Activated CD8-positive, alpha-beta memory T cell treated with anti-CD3 and anti-CD28 coated beads for 1 hour (primary cell): Measurements from ENCODE around the gene BST1.

Experiments
- DNase-seq, 2 donors: peaks; one replicate each; pipeline ENCODE4 v3.0.0-alpha.2; 2020; ENCODE audit warnings: low read depth in 1 of 2; ENCODE audit errors: extremely low read depth in 1 of 2

BST1 gene

DNA sequence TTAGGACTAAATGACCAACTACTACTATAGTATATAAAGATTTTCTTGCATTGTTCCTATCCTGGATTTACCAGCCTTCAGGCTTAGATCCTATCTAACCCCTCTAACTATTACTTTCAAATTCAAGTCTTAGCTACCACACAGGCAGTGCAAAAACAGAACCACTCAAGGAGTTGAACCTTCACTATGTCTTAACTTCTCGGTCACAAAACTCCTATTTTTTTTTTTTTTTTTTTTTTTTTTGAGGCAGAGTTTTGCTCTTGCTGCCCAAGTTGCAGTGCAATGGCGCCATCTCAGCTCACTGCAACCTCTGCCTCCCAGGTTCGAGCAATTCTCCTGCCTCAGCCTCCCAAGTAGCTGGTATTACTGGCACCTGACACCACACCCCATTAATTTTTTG is 27.5 kb upstream of the BST1 start:
- no peak for DNase-seq

GRCh38 chr4:15676039-15676438 is 26.8 kb upstream of the BST1 start:
- no peak for DNase-seq

DNA sequence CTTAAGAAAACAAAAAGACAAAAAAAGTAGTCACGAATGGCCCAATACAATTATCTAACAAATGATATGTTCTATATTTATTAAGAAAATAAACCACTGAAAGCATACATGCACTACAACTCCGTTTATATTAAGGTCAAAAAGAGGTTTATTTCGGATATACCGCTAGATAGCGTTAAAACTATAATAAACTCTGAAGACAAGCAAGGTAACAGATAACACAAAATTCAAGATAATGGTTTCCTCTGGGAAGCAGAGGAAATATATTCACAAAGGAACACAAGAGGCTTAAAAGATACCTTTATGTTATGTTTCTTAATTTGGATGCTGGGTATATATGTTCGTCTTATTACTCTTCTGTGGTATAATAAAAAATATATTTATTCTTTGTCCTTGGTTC is 26.0 kb upstream of the BST1 start:
- DNase-seq = no peak

DNA sequence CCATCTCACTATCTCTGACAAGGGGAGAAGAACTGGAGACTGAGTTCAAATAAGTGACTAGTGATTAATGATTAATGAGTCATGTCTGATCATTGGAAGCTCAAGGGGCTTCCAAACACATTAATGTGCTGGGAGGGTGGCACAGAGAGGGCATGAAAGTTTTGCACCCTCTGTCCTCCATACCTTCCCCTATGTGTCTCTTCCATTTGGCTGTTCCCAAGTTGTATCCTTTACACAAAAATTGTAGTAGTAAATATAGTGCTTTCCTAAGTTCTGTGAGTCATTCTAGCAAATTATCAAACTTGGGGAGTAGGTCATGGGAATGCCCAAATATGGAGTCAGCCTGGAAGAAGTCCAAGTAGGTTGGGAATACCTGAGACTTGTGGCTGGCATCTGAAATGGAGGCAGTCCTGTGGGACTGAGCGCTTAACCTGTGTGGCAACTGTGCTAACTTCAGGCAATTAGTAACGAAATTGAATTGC is 25.3 kb upstream of the BST1 start:
- DNase-seq = no peak

GRCh38 chr4:15681067-15681371 is 21.8 kb upstream of the BST1 start:
- DNase-seq = no peak

DNA sequence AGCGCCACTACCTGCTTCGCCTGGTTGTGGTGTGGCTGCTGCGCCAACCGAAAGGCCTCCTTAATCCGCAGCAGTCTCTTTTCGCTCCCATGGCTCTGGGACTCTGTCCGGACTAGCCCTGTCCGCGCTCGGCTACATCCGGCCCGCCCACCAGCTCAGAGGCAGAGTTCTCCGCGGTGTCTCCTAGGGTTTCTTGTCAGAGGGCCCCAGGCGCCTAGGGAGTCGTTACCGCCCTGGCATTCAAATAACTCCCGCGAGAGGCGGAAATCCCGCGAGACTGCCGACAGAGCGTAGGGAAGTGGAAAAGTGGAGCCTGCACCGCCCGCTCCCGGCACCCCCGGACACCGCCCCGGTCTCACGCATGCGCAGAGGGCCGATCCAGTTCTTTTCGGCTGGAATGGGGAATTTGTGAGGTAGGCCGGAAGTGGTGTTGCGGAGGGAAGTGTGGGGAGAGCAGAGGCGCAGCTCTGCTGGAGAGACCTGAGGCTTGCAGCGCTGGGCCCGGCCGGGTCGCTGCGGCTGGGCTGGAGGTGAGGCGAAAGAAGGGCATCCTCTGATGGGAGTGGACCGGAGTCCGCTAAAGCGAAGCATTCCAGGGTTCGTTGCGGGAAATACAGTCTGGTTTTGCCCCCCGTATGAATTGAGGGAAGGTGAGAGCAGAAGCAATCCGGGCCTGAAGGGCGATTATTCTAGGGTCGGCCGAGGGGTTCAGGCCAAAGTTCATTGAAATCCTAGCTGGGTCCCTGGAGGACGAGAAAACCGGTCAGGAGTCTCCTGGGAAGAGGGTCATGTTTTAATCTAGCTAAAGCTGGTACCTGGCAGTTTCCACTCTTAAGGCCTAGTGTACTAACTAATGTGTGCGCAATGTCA is 21.3 kb upstream of the BST1 start, which contains the start of gene FAM200B:
TSS of gene FAM200B (plus strand) at position 456 of the 870 bp plus-strand sequence. CDS start 5,151 bp downstream, outside the sequence.
- peak; percentile 88 to 96 for DNase-seq

DNA sequence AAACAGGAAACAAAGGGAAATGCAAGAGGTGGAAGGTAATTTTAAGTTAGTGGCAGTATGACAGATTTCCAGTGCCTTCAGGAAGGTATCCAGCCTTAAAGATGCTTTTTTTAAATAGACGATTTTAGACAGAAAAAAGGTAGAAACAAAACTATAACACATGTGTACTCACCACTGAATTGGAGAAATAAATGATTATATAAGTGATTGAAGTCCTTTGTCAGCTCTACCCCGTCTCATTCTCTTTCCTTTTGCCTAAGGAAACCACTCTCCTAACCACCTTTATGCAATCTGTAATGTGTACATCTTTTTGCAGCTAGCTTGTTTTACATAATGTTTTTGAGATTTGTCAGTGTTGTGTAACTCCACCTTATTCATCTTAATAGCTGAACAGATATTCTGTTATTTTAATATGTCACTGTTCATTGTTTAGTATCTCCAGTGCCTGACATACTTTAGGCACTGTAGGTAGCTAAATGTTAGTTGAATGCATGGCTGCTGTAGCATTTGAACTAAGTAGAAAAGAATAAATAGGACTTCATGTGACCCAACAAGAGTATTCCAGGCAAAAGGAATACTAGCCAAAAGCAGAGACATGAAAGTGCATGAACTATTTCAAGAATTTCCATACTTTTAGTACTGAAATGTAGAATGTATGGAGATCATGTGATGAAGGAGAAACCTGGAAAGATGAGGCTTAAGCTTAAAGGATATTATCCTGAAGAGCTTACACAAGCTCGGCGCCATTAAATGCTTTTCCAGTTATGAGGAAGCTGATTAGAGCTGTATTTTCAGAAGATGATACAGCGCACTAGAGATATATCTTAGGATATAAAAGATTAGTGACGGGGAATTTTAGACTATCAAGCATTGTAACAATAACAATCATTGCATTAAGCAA is 20.4 kb upstream of the BST1 start:
- no peak for DNase-seq

- no peak for DNase-seq
These were observed 19.7 kb upstream of the BST1 start for GRCh38 chr4:15683143-15683495.

- DNase-seq = no peak
These were observed 18.4 kb upstream of the BST1 start for GRCh38 chr4:15684498-15684897.

- DNase-seq = no peak
These were observed 14.8 kb upstream of the BST1 start for GRCh38 chr4:15688051-15688450.

GRCh38 chr4:15689540-15689939 is 13.3 kb upstream of the BST1 start:
- DNase-seq = no peak

- DNase-seq = no peak
These were observed 12.7 kb upstream of the BST1 start for GRCh38 chr4:15690020-15690809.

- DNase-seq = no peak
These were observed 11.3 kb upstream of the BST1 start for GRCh38 chr4:15691346-15692135.

DNA sequence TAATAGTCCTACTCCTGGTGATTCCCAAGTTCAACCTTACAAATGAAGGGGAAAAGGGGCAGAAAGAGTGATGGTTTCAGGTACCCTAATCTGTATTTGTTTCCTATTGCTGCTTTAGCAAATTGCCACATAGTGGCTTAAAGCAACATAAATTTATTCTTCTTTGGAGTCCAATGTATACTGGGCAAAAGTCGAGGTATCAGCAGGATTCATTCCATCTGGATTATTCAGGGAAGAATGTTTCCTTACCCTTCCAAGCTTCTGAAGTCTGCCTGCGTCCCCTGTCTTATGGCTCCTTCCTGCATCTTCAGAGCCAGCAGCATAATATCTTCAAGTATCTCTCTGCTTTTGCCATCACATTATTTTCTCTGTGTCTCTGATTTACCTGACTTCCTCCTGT is 10.3 kb upstream of the BST1 start:
- DNase-seq = no peak

DNA sequence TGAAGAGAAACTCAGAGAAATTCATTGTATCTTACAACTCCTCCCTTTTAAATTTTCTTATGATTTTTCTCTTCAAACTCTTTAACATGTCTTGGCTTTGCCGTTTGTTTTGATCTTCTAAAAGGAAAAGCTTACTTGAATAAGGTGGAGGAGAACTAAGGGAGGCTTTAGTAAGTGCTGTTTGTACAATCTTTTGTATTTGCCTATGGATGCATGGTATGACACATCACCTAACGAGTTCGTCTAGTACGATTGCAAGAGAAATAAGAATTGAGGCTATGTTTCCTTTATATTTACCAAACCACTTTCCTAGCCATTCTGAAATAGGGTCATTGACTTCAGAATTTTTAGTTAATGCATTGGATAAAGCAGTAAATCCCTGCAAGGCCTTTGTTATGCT is 8.4 kb upstream of the BST1 start:
- DNase-seq = no peak

GRCh38 chr4:15695240-15695699 is 7.6 kb upstream of the BST1 start:
- no peak for DNase-seq

GRCh38 chr4:15695729-15696128 is 7.1 kb upstream of the BST1 start:
- no peak for DNase-seq

GRCh38 chr4:15696866-15697265 is 6.0 kb upstream of the BST1 start:
- DNase-seq = no peak

GRCh38 chr4:15703439-15703838 is 574 bp downstream of the BST1 start:
- DNase-seq = no peak

GRCh38 chr4:15704129-15704528 is 1.3 kb downstream of the BST1 start:
- no peak for DNase-seq
